ENCODE data around the gene FGL2. TPM values are rescaled to one million over a fixed set of nuclear protein-coding genes. Genes with fewer than 3 reads are reported as not detected.

The FGL2 gene
- polyA plus RNA-seq, 4 donors = 7.4 to 38.0 (median 18.1) TPM

Other genes with a start within 250 kb of the FGL2 start
- not detected for gene SPDYE17, start 167.5 kb downstream of the FGL2 start, polyA plus RNA-seq
- gene SPDYE18, start 137.3 kb downstream of the FGL2 start, polyA plus RNA-seq = 1 to 10 TPM in 1 of 4 donors, under 1 TPM in 3; 0.28 to 1.3 (median 0.85) TPM
- gene CCDC146, start 77.2 kb downstream of the FGL2 start, polyA plus RNA-seq = 1 to 10 TPM; 2.4 to 7.5 (median 6.5) TPM
- 10 to 100 TPM in 1 of 4 donors, 1 to 10 TPM in 3; 3.0 to 12.3 (median 4.9) TPM for gene GSAP, start 216.5 kb upstream of the FGL2 start, polyA plus RNA-seq